GM21367 (cell line): ENCODE measurements around the gene PACC1.

ENCODE experiments used
- ATAC-seq: cut with Tn5 transposase; IDR thresholded peaks from one replicate; pipeline ENCODE4 v1.9.1; 2021; ENCODE audit not compliant: unreplicated experiment

Gene PACC1

DNA sequence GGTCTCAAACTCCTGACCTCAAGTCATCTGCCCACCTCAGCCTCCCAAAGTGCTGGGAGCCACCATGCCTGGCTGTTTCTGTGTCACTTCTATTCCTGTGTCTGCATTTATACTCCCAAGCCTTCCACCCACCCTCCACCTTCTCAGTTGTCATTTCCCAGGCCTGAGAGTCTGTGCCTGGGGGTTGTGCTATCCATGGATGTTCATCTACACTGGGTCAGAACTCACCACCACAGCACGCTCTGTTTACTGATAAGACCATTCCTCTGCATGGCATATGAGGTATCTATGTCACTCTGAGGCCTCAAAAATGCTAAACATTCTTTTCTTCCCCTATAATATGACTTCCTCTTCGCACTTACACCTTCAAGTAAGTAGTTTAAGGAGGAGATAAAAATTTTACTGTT lies 24.1 kb upstream of the PACC1 start:
- ATAC-seq: no peak

GRCh38 chr1:212437179-212437798 lies 22.6 kb upstream of the PACC1 start:
- no peak for ATAC-seq

GRCh38 chr1:212434992-212435391 lies 20.3 kb upstream of the PACC1 start:
- ATAC-seq: no peak

- ATAC-seq: no peak
Observed at GRCh38 chr1:212433577-212434462, 19.1 kb upstream of the PACC1 start.

GRCh38 chr1:212432661-212433576 lies 18.2 kb upstream of the PACC1 start, which contains the start of gene NENF:
NENF (plus strand) TSS chr1:212432920; CDS start chr1:212432944, 24 bp downstream.
- peak; percentile 96 for ATAC-seq

- ATAC-seq: no peak
Observed at GRCh38 chr1:212432272-212432660, 17.6 kb upstream of the PACC1 start.

- ATAC-seq: no peak
Observed at GRCh38 chr1:212431644-212432043, 17.0 kb upstream of the PACC1 start.

- ATAC-seq: no peak
Observed at GRCh38 chr1:212430955-212431394, 16.3 kb upstream of the PACC1 start.

- no peak for ATAC-seq
Observed at GRCh38 chr1:212430416-212430815, 15.7 kb upstream of the PACC1 start.

- no peak for ATAC-seq
Observed at GRCh38 chr1:212428496-212428895, 13.8 kb upstream of the PACC1 start.

DNA sequence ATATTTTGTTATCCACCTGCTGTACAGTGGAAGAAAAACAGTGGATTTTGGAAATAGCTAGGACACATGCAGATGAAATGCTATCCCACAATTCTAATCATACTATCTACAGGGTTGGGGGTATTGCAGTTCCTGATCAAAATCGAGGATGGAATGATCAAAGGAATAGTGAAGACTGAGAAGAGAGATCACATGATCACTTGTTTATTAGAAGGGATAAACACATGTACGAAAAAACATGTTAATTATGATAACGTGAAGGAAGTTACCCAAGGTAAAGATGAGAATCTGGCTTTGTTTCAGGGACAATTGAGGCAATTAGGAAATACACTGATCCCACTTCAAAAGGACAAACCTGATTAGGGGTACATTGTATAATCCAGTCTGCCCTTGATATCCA lies 9.2 kb upstream of the PACC1 start:
- ATAC-seq: no peak

GRCh38 chr1:212421165-212421564 lies 6.5 kb upstream of the PACC1 start:
- no peak for ATAC-seq

DNA sequence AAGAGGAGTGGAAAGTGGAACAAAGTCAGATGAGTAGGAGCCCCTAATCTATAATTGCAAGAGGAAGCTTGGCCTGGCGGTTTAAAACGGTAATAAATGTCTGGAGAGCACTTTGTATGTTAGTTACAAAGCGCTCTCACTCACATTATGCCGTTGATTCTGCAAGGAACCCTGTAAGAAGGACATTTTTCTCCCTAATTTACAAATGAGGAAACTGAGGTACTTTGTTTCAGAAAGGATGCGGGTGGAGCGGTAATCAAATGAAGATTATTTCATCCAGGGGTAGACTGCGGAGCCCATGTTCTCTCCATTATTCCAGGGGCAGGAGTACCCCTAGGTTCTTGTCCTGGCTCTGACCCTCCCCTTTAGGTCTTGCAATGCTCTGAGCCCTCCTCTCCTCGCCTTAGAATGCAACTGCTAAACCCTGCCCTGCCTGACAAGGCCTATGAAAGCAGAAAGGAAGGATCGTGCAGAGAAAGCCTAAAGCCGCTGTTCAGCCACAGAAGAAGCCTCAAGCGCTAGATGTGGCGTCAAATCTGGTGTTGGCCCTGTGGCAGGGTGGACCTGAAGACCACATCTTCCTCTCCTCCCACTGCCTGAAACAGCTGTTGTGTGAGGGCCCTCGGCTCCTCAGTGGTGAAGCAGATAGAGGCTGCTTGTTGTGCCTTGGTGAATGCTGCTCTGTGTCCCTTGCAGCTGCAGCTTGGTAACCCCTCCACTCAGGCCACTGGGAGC lies 588 bp upstream of the PACC1 start:
- ATAC-seq: no peak

GRCh38 chr1:212413902-212414327 lies 771 bp downstream of the PACC1 start:
- peak; percentile 5 for ATAC-seq

DNA sequence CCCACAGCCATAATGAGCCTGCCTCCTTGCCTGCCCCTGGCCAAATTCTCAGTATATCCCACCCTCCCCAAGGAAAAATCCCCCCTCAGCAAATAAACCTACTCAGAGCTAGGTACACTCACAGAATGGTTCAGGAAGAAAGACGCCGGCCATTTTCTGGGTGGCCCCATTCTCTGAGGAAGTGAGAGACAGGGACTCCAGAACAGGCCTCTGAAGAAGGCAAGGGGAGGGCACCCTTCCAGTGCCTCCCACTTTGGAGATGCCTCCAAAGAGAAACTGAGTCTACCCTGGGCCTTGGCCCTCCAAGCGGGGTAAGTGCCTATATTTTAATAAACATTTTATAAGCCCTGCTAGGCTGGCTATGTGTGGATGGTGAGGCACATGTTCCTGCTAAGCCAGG lies 2.3 kb downstream of the PACC1 start:
- no peak for ATAC-seq

- ATAC-seq: no peak
Observed at GRCh38 chr1:212410231-212410820, 4.4 kb downstream of the PACC1 start.

GRCh38 chr1:212402666-212403321 lies 11.9 kb downstream of the PACC1 start:
- no peak for ATAC-seq

GRCh38 chr1:212401838-212402582 lies 12.7 kb downstream of the PACC1 start:
- no peak for ATAC-seq

DNA sequence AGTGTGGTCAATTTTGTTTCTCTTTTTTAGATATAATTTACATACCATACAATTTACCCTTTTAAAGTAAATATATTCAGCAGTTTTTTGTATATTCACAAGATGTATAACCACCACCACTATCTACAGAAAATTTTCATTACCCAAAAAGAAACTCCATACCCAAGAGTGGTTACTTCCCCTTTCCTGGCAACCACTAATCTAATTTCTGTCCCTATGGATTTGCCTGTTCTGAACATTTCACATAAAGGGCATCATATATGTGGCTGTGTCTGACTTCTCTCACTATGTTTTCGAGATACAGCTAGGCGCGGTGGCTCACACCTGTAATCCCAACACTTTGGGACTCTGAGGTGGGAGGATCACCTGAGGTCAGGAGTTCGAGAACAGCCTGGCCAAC lies 13.6 kb downstream of the PACC1 start:
- ATAC-seq: no peak
